ENCODE measurements around the gene SP5.
A peak's percentile ranks its signal among the peaks of the same experiment; 100 is the strongest.
"Not testable (repeated sequence)": the region's sequence is repeated elsewhere in the genome, so short reads cannot be mapped to it uniquely, and the experiment has no call there.

Gene SP5

DNA sequence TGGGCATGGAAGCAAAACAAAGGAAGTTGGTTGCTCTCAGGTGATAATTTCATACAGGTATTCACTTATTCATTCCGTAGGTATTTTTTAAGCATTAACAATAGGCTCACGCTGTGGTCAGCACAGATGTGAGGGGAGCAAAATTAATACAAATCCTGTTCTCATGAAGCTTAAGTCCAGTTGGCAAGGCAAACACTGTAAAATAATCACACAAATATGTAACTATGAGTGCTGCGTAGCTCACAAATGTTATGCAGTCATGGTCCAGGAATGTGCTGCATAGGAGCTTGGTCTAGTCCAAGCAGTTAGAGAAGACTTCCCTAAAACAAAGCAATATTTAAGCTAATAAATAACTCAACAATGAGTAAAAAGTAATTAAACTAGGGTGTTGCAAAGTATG lies 23.9 kb downstream of the SP5 start:
- DNase-seq (ENCODE audit: low spot score) = peak; percentile 7

DNA sequence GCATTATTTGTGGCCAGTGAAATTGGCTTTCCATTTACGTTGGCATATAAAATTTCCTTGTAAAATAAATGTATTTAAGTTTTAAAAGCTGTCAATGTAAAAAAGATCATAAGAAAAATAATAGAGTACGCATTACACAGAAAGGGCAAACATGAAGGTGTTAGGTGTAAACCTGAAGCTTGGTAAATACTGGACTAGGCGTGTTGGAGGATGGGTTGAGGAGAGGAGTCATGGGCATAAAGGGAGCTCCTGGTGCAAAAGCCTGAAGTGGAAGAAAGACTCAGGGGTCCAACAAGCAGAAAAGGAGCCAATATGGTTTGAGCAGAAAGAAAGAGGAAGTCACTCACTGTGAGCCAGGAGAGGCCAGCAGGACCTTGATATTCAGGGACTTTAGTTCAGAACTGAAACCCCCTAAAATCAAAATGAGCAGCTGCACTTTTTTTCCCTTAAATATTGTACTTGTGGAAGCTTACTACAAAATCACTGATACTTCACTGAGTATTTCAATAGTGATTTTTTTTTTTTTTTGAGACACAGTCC lies 24.4 kb downstream of the SP5 start:
- no peak for DNase-seq (ENCODE audit: low spot score)

- no peak for DNase-seq (ENCODE audit: low spot score)
Observed at GRCh38 chr2:170740660-170741059, 25.5 kb downstream of the SP5 start.

GRCh38 chr2:170742000-170742399 lies 26.9 kb downstream of the SP5 start:
- DNase-seq (ENCODE audit: low spot score) = no peak

DNA sequence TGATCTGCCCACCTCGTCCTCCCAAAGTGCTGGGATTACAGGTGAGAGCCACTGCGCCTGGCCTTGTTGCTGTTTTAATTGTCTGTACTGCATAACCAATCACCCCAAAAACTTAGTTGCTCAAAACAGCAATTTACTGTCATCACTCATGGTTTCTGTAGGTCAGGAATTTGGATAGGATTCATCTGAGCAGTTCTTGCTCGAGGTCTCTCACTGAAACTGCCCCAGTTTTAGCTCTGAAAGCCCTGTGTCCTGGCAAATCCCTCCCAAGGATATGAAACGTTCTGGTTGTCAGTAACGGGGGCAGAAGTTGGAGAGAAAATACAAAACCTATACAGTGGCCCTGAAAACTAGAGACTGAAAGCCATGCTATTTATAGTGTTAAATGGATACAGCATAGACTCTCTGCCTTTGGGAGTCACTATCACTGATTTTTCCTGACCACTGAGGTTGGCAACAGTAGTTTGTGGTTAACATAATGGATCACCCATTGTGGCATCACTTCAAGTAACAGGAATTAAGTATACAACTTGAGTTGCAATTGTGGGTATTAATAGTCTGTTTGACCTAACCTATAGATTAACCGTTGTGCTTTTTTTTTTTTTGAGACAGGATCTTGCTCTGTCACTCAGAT lies 27.9 kb downstream of the SP5 start:
- no peak for DNase-seq (ENCODE audit: low spot score)

- no peak for DNase-seq (ENCODE audit: low spot score)
Observed at GRCh38 chr2:170743530-170744239, 28.5 kb downstream of the SP5 start.

DNA sequence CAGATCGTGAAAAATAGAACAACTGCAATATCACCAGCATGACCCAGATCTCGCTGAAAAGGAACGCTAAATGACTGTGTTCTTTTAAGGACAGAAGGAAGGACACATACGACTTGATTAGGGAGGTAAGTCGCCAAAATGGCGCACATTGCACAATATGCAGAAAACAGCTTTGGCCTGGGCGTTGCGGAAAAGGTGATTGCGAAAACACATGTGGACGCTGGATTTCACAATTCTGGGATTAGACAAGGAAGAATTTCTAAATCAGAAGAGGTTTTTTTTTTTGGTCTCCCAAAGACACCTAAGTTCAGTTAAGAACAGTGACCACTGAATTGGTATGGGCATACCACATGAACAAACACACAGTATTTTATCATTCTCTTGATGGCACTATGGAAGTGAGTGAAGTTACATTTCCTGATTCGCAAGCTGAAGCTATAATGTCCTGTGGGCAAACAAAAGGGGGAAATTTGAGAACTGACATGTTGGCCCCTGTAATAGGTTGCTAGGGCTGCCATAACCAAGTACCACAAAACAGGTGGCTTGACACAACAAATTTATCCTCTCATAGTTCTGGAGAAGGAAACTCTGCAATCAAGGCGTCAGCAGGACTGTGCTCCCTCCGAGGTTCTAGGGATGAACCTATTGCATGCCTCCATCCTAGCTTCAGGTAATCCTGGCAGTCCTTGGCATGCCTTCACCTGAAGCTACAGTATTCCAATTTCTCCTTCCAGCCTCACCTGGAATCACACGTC lies 29.3 kb downstream of the SP5 start:
- DNase-seq (ENCODE audit: low spot score) = no peak

- DNase-seq (ENCODE audit: low spot score) = no peak
Observed at GRCh38 chr2:170745305-170745704, 30.2 kb downstream of the SP5 start.

- DNase-seq (ENCODE audit: low spot score) = peak; percentile 18
Observed at GRCh38 chr2:170747921-170748320, 32.8 kb downstream of the SP5 start.

GRCh38 chr2:170751555-170751954 lies 36.4 kb downstream of the SP5 start:
- not testable (repeated sequence) for DNase-seq (ENCODE audit: low spot score)

DNA sequence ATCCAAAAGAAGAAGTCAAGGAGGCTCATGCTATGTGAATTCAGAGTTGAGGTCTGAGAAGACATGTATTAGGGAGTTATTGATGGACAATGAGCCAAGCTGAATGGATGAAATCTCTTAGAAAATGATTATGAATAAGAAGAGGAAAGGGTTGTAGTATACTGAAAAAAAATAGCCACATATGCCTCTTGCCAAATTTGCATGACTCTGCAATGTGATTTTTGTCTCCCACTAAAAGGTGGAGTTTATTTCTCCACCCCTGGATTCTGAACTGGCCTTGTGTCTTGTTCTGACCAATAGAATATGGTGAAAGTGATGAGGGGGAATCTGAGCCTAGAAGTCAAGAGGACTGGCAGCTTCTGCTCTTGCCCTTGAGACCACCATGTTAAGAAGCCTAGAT lies 46.4 kb downstream of the SP5 start:
- no peak for DNase-seq (ENCODE audit: low spot score)

DNA sequence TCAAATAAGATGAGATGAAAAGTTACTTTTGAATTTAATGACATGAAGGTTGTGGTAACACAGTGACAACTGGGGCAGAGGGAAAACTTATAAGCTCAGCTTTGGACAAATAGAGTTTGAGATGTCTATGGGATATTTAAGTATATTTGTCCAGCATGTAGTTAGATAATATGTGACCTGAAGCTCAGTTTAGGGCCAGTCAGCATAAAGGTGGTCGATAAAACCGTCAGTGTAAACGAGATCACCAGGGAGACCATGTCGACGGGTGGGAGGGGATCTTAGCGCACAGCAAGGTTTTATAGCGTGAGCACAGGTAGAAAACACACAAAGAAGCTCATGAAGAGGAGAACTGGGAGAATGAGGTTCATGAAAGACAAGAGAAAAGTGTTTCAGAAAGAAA lies 47.6 kb downstream of the SP5 start:
- no peak for DNase-seq (ENCODE audit: low spot score)

DNA sequence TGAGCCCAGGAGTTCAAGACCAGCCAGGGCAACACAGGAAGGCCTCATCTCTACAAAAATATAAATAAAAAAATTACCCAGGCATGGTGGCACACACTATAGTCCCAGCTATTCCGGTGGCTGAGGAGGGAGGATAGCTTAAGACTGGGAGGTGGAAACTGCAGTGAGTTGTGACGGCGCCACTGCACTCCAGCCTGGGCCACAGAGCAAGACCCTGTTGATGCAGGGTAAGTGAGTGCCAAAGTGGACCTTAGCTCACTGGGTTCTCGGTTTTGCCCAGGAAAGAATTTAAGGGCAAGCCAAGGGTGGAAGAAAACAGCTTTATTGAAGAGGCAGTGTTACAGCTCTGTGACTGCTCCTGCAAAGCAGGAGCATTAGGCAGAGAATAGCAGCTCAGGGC lies 48.1 kb downstream of the SP5 start:
- no peak for DNase-seq (ENCODE audit: low spot score)

GRCh38 chr2:170764880-170765261 lies 49.7 kb downstream of the SP5 start:
- no peak for DNase-seq (ENCODE audit: low spot score)

GRCh38 chr2:170766693-170767092 lies 51.6 kb downstream of the SP5 start:
- no peak for DNase-seq (ENCODE audit: low spot score)
